ENCODE results near the gene NUDCD3.

GRCh38 chr7:44470628-44471245 is 19.7 kb downstream of the NUDCD3 start:
- TF ChIP-seq POLR2AphosphoS5 (IDR thresholded peaks at IDR 0.05) (no peak), POLR2A (IDR thresholded peaks at IDR 0.05; ENCODE audit: low read depth) (no peak), EP300 (IDR thresholded peaks at IDR 0.05) (no peak)
- TF ChIP-seq, protein P1, sequence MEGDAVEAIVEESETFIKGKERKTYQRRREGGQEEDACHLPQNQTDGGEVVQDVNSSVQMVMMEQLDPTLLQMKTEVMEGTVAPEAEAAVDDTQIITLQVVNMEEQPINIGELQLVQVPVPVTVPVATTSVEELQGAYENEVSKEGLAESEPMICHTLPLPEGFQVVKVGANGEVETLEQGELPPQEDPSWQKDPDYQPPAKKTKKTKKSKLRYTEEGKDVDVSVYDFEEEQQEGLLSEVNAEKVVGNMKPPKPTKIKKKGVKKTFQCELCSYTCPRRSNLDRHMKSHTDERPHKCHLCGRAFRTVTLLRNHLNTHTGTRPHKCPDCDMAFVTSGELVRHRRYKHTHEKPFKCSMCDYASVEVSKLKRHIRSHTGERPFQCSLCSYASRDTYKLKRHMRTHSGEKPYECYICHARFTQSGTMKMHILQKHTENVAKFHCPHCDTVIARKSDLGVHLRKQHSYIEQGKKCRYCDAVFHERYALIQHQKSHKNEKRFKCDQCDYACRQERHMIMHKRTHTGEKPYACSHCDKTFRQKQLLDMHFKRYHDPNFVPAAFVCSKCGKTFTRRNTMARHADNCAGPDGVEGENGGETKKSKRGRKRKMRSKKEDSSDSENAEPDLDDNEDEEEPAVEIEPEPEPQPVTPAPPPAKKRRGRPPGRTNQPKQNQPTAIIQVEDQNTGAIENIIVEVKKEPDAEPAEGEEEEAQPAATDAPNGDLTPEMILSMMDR (IDR thresholded peaks at IDR 0.05): no peak

Measured in esophagus muscularis mucosa (tissue), 4 donors.